Measurements from ENCODE around the gene SLC34A1. TPM values are rescaled to one million over a fixed set of nuclear protein-coding genes. Genes with fewer than 3 reads are reported as not detected.

SLC34A1 gene
- total and polyA plus RNA-seq, 2 of the 13 experiments (the other 11 are each of a cell fraction or from before 2014, with no cell fraction given) = 0.03 to 0.20 TPM

GRCh38 chr5:177403102-177403791 lies 19.0 kb downstream of the SLC34A1 start:
- in situ Hi-C loops (cut with HindIII; ENCODE audit: extremely low pct_ligation_motif_present, low pct_unique_long_range_greater_than_20kb) (no loop called here), intact Hi-C loops (cut with micrococcal nuclease; ENCODE audit: unreplicated experiment) (no loop called here)
- BruUV-seq (replicated peaks) = no TSS peak
- Histone ChIP-seq H3K4me1 (ENCODE audit: insufficient read depth, low read length) (peaks cover 12% of the 10 kb centered on the region), H3K27me3 (ENCODE audit: control insufficient read depth in 1 of 2, insufficient read depth in 2 of 2, low read length in 2 of 2) (peaks cover 2 to 4% of the 10 kb centered on the region in 2 experiments; a peak in 2 of 5 replicates), H3K27ac (ENCODE audit: extremely low read length, insufficient read depth, low read length) (no peak overlapping the region), H3K9ac (ENCODE audit: insufficient read depth, low read depth, low read length) (no peak overlapping the region), H3K4me2 (ENCODE audit: low read depth, low read length) (peak overlapping the region; percentile 71), H3K4me3 (replicated peaks in 1 of 3; ENCODE audit: insufficient read depth in 1 of 3, low read depth in 2 of 3, low read length in 3 of 3) (peak overlapping the region; percentile 30 to 70 (median 59); a peak in 3 of 6 replicates), H3K9me3 (ENCODE audit: low read length) (no peaks in the 10 kb centered on the region), H3K36me3 (replicated peaks in 1 of 2; ENCODE audit: control insufficient read depth in 1 of 2, insufficient read depth in 2 of 2, low read length in 2 of 2) (no peaks in the 10 kb centered on the region), H2AFZ (ENCODE audit: low read length) (no peak overlapping the region), H4K20me1 (ENCODE audit: insufficient read depth, low read length) (no peaks in the 10 kb centered on the region), H3K79me2 (ENCODE audit: insufficient read depth, low read length) (no peaks in the 10 kb centered on the region)
- no peak; the same call in 2 of the 3 replicates for ATAC-seq
- POLR2A ChIA-PET = interaction anchor here (0.5 to 3.3 kb wide), 6 partner anchors 24 to 59 kb away, joined by 3 to 19 read pairs (median 8); partner anchors contain the start of genes GRK6 and PRR7
- CTCF ChIA-PET (ENCODE audit: low intra/inter-chr PET ratio, low total read pairs) = interaction anchor here (1.3 to 2.3 kb wide), 2 partner anchors 23 to 53 kb away, joined by 3 to 35 read pairs; partner anchors contain the start of gene GRK6
- 85% methylated on average over 45 of the region's 61 CpGs for WGBS (ENCODE audit: low lambda C conversion rate)
- TF ChIP-seq PCBP1 (IDR thresholded peaks at IDR 0.05; ENCODE audit: borderline replicate concordance, low read depth, low read length) (peak; percentile 22; the same call in 1 of the 2 replicates), ZBTB4 (CRISPR knock-in tag; IDR thresholded peaks at IDR 0.05; ENCODE audit: borderline replicate concordance) (0 out of 2 replicates have a peak, but pooled peaks have one; percentile 3), MBD4 (IDR thresholded peaks at IDR 0.05; ENCODE audit: borderline replicate concordance, low read length) (no peak), ZC3H13 (CRISPR knock-in tag; IDR thresholded peaks at IDR 0.05) (0 out of 2 replicates have a peak, but pooled peaks have one; percentile 21), ZNF652 (CRISPR knock-in tag; IDR thresholded peaks at IDR 0.05; ENCODE audit: borderline replicate concordance, low read depth) (no peak), CHD4 (IDR thresholded peaks at IDR 0.05; ENCODE audit: borderline replicate concordance, low read length) (no peak), SRSF9 (IDR thresholded peaks at IDR 0.05; ENCODE audit: borderline replicate concordance, insufficient read depth, low read depth, low read length, poor library complexity, severe bottlenecking) (no peak), ZBTB33 (CRISPR knock-in tag; IDR thresholded peaks at IDR 0.05) (0 out of 2 replicates have a peak, but pooled peaks have one; percentile 40), HIVEP1 (CRISPR knock-in tag; IDR thresholded peaks at IDR 0.05) (0 out of 2 replicates have a peak, but pooled peaks have one; percentile 5), ZNF780A (CRISPR knock-in tag; IDR thresholded peaks at IDR 0.05) (0 out of 2 replicates have a peak, but pooled peaks have one; percentile 40), ZNF672 (CRISPR knock-in tag; IDR thresholded peaks at IDR 0.05) (0 out of 2 replicates have a peak, but pooled peaks have one; percentile 41), NRL (CRISPR knock-in tag; IDR thresholded peaks at IDR 0.05; ENCODE audit: borderline replicate concordance) (0 out of 2 replicates have a peak, but pooled peaks have one; percentile 30), SNAI1 (CRISPR knock-in tag; IDR thresholded peaks at IDR 0.05; ENCODE audit: borderline replicate concordance) (no peak), YEATS2 (CRISPR knock-in tag; IDR thresholded peaks at IDR 0.05; ENCODE audit: borderline replicate concordance) (no peak)
- no peak for DNase-seq (ENCODE audit: low spot score)
- no peak for FAIRE-seq
